SW480 (cell line): ENCODE measurements around the gene PFDN1.

Experiments
- DNase-seq: peaks from one replicate; pipeline ENCODE4 v3.0.0-alpha.2; 2016; ENCODE audit warnings: low spot score

Gene PFDN1

DNA sequence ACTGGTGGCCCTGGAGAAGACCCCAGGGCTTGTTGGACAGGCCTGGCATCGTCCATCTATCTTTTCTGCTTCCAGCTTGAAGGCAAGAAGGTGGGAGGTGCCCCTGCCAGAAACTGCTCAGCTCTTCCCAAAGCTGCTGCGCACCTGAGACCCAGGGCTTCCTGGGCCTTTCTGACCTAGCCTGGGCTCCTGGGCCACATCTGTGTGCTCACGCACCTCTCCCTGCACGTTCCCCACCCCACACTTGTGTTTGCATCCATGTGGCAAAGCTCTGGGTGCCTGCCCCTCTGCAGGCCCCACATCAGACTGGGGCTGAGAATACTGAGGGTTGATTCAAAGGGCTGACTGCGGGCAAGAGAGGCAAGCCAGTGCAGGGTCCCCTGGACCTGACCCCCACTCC lies 63.4 kb downstream of the PFDN1 start:
- no peak for DNase-seq

DNA sequence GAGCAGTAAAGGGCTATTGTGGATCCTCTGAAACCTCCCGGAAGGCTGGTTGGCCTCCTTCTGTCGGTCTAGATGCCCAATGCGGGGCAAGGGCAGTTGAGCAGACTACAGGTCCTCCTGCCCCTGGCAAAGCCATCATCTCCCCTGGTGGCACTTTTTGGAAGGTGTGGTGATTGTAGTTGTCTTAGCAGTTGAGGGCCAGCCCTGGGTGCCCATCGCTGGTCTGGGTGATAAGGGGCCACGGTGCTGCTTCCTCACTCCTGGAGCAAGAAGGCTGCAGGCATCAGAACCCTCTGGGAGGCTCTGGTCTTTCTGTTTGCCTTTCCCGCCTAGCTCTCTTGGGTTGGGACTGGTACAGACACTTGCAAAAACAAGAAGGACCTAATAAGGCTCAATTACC lies 64.1 kb downstream of the PFDN1 start:
- no peak for DNase-seq

DNA sequence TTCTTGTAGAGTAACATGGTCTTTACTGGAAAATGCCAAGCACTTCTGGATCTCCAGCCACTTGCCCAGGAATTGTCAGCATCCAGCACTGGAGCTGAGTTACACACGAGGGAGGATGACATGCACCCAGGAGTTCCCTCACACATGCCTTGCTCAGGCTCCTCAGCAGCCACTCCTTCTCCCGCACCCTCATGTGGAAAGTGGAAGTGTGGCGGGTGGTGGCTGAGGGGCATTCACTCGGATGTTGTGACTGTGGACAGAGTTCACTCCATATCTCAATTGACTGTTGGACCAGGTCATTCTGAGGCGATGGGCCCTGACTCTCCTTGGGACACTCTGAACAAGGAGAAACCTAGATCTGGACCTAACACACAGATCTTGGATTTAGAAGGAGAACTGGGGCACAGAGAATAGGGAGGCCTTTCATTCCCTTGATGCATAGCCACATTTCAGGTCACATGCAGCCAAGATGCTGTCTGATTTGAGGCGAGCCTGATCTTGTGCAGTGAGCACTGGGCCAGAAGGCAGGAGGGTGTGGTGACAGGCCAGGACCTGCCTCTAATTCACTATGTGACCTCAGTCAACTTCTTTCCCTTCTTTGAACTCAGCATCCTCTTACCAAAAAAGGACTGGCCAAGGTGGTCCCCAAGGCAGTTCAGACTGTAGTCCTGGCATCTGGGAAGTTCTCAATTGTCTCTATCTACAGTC lies 65.9 kb downstream of the PFDN1 start:
- DNase-seq: no peak

DNA sequence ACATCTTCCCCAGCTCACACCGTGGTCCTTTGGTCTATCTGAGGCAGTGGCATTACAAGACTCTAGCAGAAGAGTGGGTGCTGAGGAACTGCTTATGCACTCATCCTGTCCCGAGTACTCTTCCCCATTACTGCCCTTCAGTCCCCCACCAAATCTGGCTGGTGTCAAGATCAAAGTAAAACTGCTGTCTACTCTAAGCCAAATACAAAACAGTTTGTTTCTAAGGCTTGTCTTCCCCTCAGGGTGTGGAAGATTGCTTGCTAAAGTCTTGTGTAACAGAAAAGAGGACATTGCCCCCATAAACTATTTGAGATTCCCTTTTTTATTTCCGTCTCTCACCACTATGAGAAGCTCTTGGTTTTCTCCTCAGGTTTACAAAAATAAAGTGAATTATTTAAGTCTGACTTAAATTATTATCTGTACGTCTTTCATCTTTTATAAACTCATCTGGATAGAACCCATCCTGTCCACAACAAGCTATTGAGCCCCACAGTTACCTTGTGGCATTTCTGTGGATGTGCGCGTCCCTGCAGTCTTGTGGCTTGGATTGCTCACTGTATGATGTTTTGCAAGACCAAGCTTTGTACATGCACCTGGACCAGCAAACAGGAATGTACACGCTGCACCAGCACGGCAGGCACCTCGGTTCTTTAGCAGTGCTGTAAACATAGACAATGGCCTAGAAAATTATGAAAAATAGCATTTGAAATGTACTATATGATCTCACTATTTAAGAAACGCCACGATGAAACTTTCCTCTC lies 66.9 kb downstream of the PFDN1 start:
- no peak for DNase-seq

DNA sequence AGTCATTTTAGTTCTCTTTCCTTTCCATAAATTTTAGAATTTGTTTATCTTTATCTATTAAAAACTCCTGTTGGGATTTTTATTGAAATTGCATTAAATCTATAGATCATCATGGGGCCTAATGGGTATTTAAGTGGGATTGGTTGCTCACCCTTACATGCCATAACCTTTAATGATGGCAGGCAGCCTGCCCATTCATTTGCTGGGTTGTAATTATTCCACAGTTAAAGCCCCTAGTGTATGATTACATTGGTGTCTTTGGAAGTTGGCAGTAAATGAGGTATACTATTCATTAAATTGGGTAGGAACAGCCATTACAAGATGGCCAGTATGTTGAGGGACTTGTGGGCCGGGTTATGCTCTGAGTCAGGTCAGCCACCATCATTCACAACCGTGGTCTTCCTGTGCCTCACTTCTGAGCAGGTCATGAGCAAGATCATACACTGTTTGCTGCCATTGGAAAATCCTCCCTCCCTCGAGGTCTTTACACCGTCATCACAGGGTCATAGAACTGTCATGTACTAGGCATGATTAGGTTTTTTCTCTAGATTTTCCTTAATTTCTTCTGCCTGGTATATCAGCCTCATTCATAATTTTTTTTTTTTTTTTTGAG lies 68.4 kb downstream of the PFDN1 start:
- DNase-seq: no peak

GRCh38 chr5:140232731-140233130 lies 70.2 kb downstream of the PFDN1 start:
- DNase-seq: no peak

- DNase-seq: no peak
Measured at GRCh38 chr5:140230373-140230772, 72.5 kb downstream of the PFDN1 start.

- DNase-seq: no peak
Measured at GRCh38 chr5:140228364-140228837, 74.5 kb downstream of the PFDN1 start.

- DNase-seq: no peak
Measured at GRCh38 chr5:140227046-140227445, 75.9 kb downstream of the PFDN1 start.

GRCh38 chr5:140225396-140225795 lies 77.5 kb downstream of the PFDN1 start:
- no peak for DNase-seq

DNA sequence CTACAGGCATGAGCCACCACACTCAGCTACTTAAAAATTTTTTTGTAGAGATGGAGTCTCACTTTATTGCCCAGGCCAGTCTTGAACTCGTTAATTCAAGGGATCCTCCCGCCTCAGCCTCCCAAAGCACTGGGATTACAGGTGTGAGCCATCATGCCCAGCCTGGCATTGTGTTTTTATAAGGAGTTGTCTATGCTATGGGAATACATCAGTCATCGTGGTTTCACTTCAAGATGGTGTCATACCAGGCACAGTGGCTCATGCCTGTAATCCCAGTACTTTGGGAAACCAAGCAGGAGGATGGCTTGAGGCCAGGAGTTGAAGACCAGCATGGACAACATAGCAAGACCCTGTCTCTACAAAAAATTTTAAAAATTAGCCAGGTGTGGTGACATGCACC lies 78.2 kb downstream of the PFDN1 start:
- DNase-seq: no peak

GRCh38 chr5:140223567-140223966 lies 79.3 kb downstream of the PFDN1 start:
- peak; percentile 30 for DNase-seq

DNA sequence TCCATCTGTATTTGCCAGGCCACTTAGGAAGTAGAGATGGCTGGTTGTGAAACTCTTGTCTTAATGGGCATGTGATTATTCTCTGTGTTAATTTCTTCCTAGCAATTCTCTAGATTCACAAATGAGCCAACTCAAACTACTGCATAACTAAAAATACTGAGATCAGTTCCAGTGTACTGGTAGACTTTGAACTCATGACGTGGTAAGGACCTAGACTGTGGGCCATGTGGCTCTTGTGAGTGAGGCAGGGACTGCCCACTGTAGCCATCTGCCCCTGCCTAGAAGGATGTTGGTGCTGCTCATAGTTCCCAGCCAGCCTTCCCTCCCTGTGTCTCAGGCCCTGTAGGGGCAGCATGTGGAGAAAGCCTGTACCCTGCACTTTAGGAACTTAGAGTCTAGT lies 80.5 kb downstream of the PFDN1 start:
- DNase-seq: no peak

- peak; percentile 25 for DNase-seq
Measured at GRCh38 chr5:140221697-140222223, 81.1 kb downstream of the PFDN1 start.

DNA sequence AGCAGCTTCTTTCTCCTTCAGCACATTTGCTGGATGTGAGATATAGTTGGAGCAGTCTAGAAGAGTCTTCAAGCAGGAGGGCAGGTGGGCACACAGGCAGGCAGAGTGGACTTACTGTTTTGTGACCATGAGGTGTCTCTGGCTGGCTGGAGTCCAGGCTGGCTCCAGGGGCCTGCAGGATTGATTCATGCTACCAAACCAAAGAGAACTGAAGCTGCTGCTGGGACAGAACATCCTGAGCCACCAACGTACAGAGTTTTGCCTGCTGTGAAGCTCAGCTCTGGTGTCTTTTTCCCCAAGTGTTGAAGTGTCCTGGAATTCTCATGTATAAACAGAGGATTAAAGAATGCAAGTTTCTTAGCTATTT lies 82.2 kb downstream of the PFDN1 start:
- DNase-seq: no peak

DNA sequence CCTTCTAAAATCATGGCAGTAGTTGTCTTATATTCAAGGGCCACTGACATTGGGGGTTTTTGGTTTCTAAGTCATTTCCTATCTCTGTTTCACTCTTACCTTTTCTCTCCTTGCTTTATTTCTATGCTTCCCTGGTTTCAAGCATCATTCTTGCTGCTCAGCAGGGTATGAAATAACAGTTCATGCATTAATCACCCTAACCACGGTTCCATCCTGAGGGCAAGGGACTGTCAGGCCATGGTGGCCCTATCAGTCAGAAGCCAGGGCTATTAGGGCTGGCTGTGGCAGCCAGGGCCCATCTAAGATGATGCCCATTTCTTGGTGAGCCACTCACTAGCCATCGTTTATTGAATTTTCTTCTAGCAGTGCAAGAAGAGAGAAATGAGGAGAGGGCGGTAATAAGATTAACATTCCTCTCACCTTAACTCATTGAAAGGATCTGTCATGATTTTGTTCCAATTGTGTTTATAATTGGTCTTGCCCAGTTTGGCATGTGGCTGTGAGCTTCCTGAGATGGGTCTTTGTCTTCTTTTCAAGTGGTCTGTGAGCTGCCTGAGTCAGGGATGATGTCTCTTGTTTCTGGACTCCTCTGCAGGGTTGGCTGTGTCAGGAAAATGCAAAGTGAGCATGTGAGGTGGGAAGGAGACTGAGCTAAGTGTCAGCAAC lies 82.7 kb downstream of the PFDN1 start:
- DNase-seq: no peak

- DNase-seq: no peak
Measured at GRCh38 chr5:140219068-140219991, 83.6 kb downstream of the PFDN1 start.

GRCh38 chr5:140217299-140218026 lies 85.4 kb downstream of the PFDN1 start:
- DNase-seq: no peak

- no peak for DNase-seq
Measured at GRCh38 chr5:140216478-140217074, 86.3 kb downstream of the PFDN1 start.

GRCh38 chr5:140215276-140215675 lies 87.6 kb downstream of the PFDN1 start:
- no peak for DNase-seq
